Measurements from ENCODE around the gene YTHDC1.

DNA sequence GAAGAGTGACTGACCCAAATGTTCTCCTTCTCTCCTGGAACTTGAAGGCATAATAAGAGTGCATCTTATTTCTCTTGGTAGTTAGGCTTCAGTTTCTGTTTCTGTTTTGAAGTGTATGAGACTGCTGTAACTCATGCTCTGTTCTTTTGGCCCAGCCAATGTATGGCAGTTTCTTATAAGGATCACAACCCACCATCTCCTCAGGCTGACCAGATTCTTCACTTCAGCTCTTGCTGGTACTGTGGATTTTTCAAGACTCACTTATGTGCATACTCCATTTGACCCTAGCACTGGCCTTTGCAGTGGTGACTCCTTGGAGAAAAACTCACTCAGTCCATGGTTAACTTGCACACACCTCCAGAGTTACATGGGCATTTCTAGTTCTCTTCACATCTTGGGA is 9.6 kb upstream of the YTHDC1 start:
- TF ChIP-seq EP300 (IDR thresholded peaks at IDR 0.05): no peak
- TF ChIP-seq TFCP2L1 (CRISPR knock-in tag; IDR thresholded peaks at IDR 0.05): no peak
